Posterior vena cava (tissue), 2 donors: Measurements from ENCODE around the gene CACNA1D. TPM values are rescaled to one million over a fixed set of nuclear protein-coding genes. Genes with fewer than 3 reads are reported as not detected.
"Not testable (repeated sequence)": the region's sequence is repeated elsewhere in the genome, so short reads cannot be mapped to it uniquely, and the experiment has no call there.

ENCODE experiments used
- DNase-seq: peaks from one replicate; pipeline ENCODE4 v3.0.0-alpha.2; 2020; ENCODE audit warnings: low spot score
- intact Hi-C, 2 donors: fragments of 100-400 bp; cut with DNase I; formaldehyde crosslinking; loops; one replicate each; pipeline versions ENCODE4 v1.14.1 to v1.14.2; 2022 to 2023
- total RNA-seq, 2 donors: library from RNA; stranded (reverse); fragmentation: NEBNext Ultra II Directional; extraction: Animal tissue kit (Norgen Biotek cat#: 25700); gene quantifications; one replicate each; pipeline ENCODE4 v1.2.1, GENCODE V29; 2021
- donor health status: DM: yes; HTN: yes; CAD: no.
- donor health status: DM: yes; HTN: yes; CAD: no.

Gene CACNA1D
- total RNA-seq, 2 donors from 2014 or later = 1.1 to 1.9 TPM

DNA sequence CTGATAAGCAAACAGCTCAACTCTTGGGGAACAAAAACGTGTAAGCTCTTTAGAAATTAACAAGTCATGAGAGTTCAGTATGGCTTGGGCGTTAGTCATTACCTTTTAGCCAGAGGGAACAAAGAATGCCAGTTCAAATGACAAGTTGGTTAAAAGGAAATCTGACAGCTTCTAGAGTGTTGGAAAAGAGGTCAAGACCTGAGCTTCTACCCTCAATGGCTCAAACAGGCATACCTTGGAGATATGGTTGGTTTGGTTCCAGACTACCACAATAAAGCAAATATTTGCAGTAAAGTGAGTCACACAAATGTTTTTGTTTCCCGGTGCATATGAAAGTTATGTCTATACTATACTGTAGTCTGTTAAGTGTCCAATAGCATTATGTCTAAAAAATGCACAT lies 136.1 kb downstream of the CACNA1D start:
- intact Hi-C loops = no loop called here
- no peak for DNase-seq

DNA sequence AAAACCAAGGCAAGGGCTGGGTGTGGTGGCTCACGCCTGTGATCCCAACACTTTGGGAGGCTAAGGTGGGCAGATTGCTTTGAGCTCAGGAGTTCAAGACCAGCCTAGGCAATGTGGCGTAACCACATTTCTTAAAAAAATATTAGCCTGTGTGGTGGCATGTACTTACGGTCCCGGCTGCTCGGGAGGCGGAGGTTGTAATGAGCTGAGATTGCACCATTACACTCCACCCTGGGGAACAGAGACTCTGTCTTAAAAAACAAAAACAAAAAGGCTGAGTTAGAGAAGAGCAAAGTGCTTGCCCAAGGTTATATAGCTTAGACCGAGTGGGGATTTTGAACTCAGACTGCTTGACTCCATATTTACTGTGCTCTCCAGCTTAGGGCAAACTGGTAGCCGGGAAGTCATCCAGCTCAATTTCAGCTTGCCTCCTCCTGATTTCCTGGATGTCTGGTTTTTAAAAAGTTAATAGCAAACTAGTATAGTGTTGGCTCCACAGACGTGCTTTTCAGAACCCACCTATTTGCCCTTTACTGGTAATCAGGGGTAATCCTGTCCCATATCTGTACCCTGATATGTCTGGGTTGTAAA lies 138.9 kb downstream of the CACNA1D start:
- no peak for DNase-seq
- intact Hi-C loops = no loop called here

DNA sequence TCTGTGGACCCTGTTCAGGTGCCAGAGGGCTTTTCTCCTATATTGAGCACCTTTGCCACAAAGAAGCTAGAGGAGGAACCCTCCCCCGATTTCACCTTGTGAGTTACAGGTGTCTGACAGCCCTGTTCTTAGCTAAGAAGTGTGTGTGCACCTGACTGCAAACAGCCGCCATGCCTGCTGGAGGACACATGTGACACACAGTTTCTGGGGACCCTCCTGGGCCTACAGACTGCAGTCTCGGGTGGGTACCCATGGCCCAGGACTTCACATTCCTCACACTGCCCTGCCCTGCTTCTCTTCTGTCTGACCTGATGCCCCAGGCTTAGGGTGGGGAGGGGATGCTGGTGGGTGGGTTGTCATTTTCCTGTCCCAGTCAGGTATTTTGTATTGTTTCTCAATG lies 140.6 kb downstream of the CACNA1D start:
- DNase-seq = no peak
- intact Hi-C loops = no loop called here

DNA sequence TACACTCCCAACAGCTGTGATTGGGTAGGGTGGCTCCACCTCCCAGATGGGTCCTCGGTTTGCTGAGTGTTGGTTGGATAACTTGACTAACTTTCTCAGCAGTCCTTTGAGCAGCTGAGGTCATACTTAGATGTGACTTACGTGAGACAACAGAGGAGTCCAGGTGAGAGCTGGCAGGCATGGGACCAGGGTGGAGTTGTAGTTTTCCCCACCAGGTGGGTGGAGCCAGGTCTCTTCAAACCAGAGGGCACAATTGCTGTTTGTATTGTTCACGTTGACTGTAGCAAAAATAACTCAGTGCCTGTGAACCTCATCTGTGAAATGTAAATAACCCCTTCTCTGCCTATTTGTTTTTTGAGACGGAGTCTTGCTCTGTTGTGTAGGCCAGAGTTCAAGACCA lies 144.4 kb downstream of the CACNA1D start:
- DNase-seq, intact Hi-C loops: not testable (repeated sequence)

DNA sequence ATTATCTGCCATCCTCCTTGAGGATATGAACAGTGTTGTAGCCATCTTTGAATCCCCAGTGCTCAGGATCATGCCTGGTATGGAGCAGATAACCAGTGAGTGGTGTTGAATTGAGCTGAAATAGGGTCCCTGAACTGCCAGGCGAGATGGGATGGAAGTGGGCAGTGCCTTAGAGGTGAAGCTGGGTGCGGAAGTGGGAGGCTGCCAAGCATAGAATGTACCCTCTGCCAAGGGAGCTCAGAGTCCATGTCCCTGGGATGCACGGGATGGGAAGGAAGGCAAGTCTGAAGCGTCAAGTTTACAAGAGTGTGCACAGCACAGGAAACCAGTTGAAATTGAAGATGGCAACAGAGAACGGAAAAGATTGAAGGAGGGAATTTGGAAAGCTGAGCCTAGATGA lies 147.0 kb downstream of the CACNA1D start:
- intact Hi-C loops = no loop called here
- DNase-seq = no peak

DNA sequence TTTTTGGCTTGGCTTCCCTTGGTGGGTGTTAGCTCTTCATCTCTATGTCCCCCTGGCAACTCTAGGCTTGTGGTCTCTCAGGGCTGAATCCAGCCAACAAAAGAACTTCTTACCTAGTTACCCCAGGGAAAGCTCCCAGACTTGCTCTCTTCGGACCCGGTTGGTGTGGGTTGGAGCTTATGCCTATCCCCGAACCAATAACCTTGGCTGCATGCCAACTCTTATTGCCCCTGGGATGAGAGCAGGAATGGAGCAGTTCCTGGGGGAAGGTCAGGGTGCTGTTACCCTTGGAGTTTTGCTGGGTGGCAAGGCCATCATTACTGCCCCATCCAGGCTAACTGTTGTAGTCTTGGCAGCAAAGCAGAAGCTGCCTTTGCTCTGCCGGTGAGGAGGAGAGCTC lies 147.8 kb downstream of the CACNA1D start:
- intact Hi-C loops = no loop called here
- DNase-seq = no peak

DNA sequence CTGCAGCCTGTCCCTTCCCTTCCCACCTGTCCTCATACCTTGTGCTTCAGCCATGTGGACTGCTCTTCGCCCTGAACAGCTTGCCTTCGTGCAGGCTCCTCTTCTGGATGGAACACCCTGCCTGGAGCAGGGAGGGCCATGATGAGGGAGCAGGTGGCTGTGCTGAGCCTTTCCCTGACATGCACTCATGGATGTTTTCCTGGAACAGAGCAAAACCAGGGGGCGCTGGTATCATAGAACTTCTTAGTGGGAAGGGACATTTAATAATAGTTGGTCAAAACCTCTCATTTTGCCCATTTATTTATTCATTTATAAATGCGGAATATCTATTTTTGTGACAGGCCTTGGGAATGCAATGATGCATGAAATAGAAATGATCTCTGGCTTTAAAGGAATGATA lies 149.3 kb downstream of the CACNA1D start:
- intact Hi-C loops = no loop called here
- DNase-seq = no peak

DNA sequence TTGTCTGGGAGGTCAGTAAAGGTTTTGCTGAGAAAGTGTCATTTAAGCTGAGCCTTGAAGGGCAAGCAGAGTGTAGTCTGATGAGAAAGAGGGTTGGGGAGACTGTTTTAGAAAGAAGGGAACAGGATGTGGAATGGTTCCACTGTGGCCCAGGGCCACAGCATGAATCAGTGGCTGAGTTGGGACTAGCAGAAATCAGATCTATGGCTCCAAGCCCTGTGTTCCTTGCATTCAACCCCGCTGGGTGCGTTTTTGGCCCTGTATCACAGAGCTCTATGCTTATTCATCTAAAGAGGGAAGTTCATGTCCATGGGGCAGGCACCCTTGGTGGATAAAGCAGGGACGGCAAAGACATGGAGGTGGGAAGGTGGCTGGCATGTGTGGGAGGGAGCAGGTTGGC lies 151.3 kb downstream of the CACNA1D start:
- no peak for DNase-seq
- intact Hi-C loops = no loop called here

DNA sequence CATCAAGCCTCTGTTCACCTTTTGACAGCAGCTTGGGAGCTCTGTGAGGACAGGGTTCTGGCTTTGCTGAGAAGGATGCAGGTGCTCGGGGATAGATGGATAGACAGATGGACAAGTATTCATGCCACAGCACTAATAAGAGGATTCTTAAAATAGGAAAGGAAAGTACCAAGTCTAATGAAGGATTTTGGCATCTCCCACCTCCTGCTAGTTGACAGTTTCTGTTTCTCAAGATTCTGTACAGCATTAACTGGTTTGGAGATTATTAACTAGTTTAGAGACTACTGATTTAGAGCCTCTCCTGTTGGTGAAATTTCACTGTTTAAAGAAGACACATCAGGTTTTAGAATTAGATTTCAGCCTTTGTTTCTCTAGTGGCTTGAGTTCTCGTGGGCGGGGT lies 152.3 kb downstream of the CACNA1D start:
- intact Hi-C loops = no loop called here
- DNase-seq = no peak

DNA sequence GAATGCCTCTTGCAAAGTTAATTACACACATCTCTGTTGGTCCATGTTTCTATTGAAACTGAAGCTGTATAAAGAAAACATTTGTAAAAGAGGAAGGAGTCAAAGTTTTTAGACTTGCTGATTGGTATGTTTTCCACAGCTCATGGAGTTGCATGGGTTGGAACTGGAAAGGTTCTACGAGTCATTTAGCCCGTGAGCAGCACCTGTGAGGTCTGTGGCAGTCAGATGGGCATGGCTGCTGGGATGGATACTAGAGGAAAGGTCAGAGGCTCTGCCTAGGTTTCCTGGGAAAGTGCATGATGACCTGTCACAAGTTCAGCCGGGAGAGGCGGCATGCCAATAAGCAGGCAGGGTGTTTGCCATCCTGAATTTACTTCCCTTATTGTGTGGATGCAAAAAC lies 155.4 kb downstream of the CACNA1D start:
- DNase-seq = no peak
- intact Hi-C loops = no loop called here

DNA sequence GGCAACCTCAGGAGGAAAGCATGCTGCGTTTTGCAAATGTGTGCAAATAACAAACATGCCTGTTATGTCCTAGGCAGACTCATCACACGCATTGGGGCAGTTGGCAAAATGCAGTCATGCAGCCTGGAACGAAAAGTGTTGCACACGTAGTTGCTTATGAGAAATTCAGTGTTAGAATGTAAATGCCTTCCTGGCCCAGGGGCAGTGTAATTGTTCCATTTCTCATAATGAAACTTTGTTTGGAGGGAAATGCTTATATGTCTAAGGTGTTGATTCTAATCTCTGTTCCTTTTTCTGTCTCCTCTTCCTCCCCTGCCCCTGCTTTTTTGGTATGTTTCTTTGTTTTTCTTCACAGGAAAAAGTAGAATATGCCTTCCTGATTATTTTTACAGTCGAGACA lies 156.0 kb downstream of the CACNA1D start:
- intact Hi-C loops = no loop called here

DNA sequence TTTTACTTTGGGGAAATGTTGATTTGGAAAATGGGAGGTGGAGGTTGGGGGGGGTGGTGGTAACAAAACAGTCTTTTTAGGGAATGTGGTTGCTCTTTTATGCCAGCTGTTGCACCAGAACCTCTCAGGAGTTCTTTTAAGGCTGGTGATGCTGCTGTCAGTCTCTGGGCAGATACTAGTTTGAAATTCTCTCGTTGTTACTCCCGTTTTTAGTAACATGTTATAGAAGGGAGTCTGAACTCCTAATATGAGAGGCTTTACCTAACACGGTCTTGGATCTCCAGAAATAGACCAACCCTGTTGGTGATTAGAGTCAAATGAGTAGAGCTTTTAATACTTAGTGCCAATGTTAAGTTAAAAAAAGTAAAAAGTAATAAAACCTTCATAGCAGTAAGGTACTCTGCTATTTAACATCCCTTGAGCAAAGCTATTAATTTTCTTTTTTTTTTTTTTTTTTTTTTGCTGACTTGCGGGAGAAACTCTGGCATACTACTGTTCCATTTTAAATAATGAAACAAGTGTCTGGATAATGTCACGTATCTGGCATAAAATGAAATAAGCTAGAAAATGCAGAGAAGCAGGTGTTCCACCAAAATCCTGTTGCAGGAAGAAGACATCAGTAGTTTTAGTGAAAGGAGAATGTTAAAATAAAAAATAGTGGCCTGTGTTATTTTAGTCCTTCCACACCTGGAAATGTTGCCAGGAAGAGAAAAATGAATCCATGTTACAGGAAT lies 156.7 kb downstream of the CACNA1D start:
- intact Hi-C loops = no loop called here
- DNase-seq = no peak

More for the DNA sequence above, 156.0 kb downstream of the CACNA1D start:
- no peak for DNase-seq

DNA sequence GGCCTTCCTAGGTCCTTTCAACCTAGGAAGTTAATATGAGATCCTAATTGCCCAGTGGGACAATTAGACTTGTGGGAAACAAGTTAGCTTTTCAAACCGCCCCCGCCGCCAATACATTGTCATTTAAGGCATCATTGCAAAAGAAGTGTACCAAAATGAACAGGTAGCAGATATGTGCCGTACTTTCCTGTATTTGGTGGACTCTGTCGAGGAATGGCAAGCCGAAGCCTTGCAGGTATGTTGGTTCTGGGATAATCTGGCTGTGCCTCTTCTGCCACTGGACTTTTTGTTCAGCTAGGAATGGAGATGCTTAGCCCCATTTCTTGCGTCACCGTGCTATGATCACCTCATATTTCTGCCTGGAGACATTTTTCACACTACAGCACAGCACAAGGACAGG lies 157.5 kb downstream of the CACNA1D start:
- DNase-seq = no peak
- intact Hi-C loops = no loop called here

DNA sequence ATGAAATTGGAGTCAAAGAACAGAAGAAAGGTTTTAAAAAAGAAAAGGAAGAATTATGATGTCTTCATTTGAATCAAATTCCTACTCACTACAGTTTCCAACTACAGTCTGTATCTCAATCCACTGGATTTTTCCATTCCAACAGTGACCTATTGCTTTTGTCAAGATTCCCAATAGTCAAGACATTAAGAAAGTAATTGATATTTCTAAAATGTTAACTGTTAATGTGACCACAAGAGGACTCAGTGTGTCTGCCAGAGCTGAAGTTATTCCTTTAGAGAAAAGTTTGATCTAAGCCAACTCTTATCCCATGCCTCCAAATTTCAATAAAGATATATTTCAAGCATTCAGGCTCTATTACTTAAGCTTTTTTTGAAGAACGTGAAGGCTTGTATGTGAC lies 163.2 kb downstream of the CACNA1D start:
- DNase-seq = no peak
- intact Hi-C loops = loop anchor here in 1 of 2 donors (2.0 kb wide), 1 partner anchor 271 kb away; no protein-coding TSS in a partner anchor

DNA sequence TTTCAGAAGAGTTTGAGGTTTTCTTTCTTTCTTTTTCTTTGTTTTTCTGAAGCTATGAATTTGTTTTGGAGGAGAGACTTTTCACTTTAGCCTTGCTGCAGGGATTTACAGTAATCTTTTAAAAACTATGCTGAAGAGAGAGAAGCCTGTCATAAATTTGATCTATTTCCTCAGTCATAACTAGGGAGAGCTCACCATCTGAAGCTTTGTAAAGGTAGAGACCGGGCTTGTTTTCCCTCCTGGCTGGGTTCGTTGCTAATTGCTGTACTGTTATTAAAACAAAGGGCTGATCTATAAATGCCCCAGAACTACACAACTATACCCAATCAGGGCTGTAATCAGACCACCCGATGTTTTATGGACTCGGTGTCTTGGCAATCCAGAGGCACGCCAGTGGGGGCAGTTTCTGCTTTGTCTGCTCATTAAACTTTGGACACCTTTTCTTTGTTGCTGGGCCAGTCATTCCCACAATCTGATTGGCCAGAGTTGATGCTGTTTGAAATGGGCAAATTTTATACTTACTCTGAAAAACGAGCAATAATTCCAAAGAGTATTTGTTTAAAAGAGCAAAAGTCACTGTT lies 164.3 kb downstream of the CACNA1D start:
- intact Hi-C loops = no loop called here
- DNase-seq = no peak

DNA sequence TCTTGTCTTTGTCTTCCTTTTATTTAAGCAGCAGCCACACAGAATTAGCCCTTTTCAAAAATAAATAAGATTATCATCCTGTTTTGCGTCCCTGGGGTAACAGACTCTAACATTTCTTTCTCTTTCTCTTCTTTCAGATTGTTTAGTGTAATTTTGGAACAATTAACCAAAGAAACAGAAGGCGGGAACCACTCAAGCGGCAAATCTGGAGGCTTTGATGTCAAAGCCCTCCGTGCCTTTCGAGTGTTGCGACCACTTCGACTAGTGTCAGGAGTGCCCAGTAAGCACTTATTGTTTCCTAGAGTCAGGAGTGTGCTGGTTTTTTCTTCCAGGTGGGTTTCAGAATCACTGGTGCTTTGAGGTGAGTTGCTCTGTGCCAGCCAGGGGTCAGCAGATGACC lies 165.6 kb downstream of the CACNA1D start:
- intact Hi-C loops = no loop called here
- no peak for DNase-seq

DNA sequence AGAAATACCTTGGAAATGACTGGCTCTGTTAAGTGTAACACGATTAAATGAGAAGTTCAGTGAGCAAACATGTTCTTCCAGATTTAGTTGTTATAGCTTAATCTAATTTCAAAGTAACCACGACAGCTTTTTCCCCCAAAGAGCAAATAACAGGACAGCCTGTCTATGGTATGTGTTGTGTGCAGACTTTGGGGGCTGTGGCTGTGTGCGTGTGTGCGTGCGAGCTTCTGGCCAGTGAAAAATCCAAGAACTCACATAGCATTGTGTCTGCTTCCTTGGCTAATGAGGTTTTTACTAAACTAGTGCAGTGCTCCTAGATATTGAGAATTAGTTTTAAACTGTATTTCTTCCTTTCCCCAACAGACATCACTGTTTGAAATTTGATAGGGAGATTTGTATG lies 167.1 kb downstream of the CACNA1D start:
- intact Hi-C loops = no loop called here
- DNase-seq = no peak

DNA sequence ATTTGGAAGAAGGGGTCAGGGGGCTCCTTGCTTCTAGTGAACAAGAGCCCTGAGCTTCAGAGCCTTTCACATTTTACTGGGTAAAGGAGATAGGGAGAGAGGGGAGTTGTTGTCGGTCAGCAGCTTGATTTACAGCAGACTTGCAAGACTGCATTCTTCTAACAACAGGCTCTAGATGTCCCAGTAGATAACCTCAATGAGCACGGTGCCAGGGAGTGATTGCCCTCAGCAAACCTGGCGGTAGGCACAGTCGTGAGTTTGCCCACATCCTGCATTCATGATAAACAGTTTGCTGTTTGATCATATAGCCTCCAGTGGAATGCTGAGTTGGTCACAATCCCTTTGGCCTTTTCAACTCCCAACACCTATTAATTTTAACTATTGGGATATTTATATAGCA lies 170.4 kb downstream of the CACNA1D start:
- DNase-seq, intact Hi-C loops: not testable (repeated sequence)

DNA sequence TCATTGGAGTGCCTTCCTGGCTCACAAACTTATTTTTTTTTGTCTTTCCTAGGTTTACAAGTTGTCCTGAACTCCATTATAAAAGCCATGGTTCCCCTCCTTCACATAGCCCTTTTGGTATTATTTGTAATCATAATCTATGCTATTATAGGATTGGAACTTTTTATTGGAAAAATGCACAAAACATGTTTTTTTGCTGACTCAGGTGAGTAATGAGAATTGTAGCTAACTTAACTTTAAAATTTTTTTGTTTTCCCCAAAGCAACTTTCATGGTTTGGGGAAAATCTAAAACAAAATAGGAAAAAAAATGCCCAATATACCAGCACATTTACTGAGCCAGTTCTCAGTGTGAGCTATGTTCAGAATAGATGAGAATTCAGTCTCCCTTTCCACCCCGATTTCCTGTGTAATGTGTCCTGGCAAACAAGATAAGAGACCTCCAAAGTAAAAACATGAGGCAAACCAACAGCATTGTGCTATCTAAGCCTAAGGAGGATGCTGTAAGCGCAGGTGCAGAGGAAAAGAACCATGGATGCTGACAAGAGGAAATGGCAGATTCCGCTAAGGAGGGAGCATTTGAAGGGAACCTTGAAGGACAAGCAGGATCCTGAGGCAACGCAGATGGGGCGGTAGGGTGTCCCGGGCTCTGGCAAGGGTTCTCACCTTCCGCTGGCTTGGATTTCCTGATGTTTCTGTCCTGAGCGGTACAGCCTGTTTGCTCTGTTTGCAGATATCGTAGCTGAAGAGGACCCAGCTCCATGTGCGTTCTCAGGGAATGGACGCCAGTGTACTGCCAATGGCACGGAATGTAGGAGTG lies 171.4 kb downstream of the CACNA1D start:
- no peak for DNase-seq
- intact Hi-C loops = no loop called here

DNA sequence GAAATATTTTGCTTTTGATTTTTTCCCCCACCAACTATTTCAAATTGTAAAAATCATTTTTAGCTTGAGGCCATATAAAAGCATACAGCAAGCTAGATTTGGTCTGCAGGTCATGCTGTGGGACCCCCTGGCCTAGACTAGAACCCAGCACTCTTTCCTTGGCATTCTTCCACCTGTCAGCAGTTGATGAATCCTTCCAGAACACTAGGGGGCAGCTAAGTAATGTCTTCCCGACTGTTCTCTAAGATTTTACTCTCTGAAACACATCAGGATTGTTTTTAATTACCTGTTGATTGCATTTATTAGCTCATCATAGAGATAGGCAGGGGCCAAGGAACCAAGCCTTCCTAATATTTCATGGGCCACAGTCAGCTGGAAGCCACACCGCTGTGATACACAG lies 174.5 kb downstream of the CACNA1D start:
- intact Hi-C loops = no loop called here

More for the DNA sequence above, 174.5 kb downstream of the CACNA1D start:
- no peak for DNase-seq
